ENCODE measurements around the gene IFNL2. TPM values are rescaled to one million over a fixed set of nuclear protein-coding genes. Genes with fewer than 3 reads are reported as not detected.

Gene IFNL2
- total RNA-seq, 1 donor from 2014 or later, result not detected

- no peak for TF ChIP-seq CTCF (conservative IDR thresholded peaks at IDR 0.05)
- H3K36me3 Mint-ChIP-seq (ENCODE audit: low read depth), result peaks cover 2% of the 10 kb centered on the region
- no peak overlapping the region for H3K4me3 Mint-ChIP-seq
These were observed 47.7 kb downstream of the IFNL2 start for GRCh38 chr19:39315933-39316332.

GRCh38 chr19:39316627-39317321, 48.6 kb downstream of the IFNL2 start:
- Mint-ChIP-seq H3K27ac (ENCODE audit: unreplicated experiment) (peak overlapping the region; percentile 32), H3K36me3 (ENCODE audit: low read depth) (peaks cover 2% of the 10 kb centered on the region), H3K4me1 (peaks cover 18% of the 10 kb centered on the region), H3K4me3 (no peak overlapping the region), H3K27me3 (ENCODE audit: low read depth) (peaks cover 31% of the 10 kb centered on the region), H3K9me3 (no peaks in the 10 kb centered on the region)
- TF ChIP-seq CTCF (conservative IDR thresholded peaks at IDR 0.05), result no peak
- no peak for DNase-seq (ENCODE audit: low read depth, low spot score)

More at GRCh38 chr19:39315933-39316332, 47.7 kb downstream of the IFNL2 start:
- H3K9me3 Mint-ChIP-seq, result no peaks in the 10 kb centered on the region
- no peak overlapping the region for H3K27ac Mint-ChIP-seq (ENCODE audit: unreplicated experiment)
- H3K4me1 Mint-ChIP-seq, result peaks cover 10% of the 10 kb centered on the region
- no peak for DNase-seq (ENCODE audit: low read depth, low spot score)
- H3K27me3 Mint-ChIP-seq (ENCODE audit: low read depth), result peaks cover 23% of the 10 kb centered on the region

- peaks cover 20% of the 10 kb centered on the region for H3K4me1 Mint-ChIP-seq
- no peak for DNase-seq (ENCODE audit: low read depth, low spot score)
- no peaks in the 10 kb centered on the region for H3K9me3 Mint-ChIP-seq
- peaks cover 36% of the 10 kb centered on the region for H3K27me3 Mint-ChIP-seq (ENCODE audit: low read depth)
- no peak overlapping the region for H3K27ac Mint-ChIP-seq (ENCODE audit: unreplicated experiment)
- H3K36me3 Mint-ChIP-seq (ENCODE audit: low read depth), result peaks cover 2% of the 10 kb centered on the region
- H3K4me3 Mint-ChIP-seq, result no peak overlapping the region
- TF ChIP-seq CTCF (conservative IDR thresholded peaks at IDR 0.05), result no peak
These were observed 49.3 kb downstream of the IFNL2 start for GRCh38 chr19:39317476-39317875.

GRCh38 chr19:39318071-39318470, 49.9 kb downstream of the IFNL2 start:
- H3K4me1 Mint-ChIP-seq, result peaks cover 20% of the 10 kb centered on the region
- peaks cover 2% of the 10 kb centered on the region for H3K36me3 Mint-ChIP-seq (ENCODE audit: low read depth)
- no peak for DNase-seq (ENCODE audit: low read depth, low spot score)
- peaks cover 42% of the 10 kb centered on the region for H3K27me3 Mint-ChIP-seq (ENCODE audit: low read depth)
- H3K4me3 Mint-ChIP-seq, result no peak overlapping the region
- TF ChIP-seq CTCF (conservative IDR thresholded peaks at IDR 0.05), result no peak
- H3K27ac Mint-ChIP-seq (ENCODE audit: unreplicated experiment), result no peak overlapping the region
- no peaks in the 10 kb centered on the region for H3K9me3 Mint-ChIP-seq

- no peak overlapping the region for H3K27ac Mint-ChIP-seq (ENCODE audit: unreplicated experiment)
- peak overlapping the region; percentile 68 for H3K4me3 Mint-ChIP-seq
- H3K4me1 Mint-ChIP-seq, result peaks cover 20% of the 10 kb centered on the region
- peaks cover 46% of the 10 kb centered on the region for H3K27me3 Mint-ChIP-seq (ENCODE audit: low read depth)
- TF ChIP-seq CTCF (conservative IDR thresholded peaks at IDR 0.05), result no peak
- no peak for DNase-seq (ENCODE audit: low read depth, low spot score)
- no peaks in the 10 kb centered on the region for H3K9me3 Mint-ChIP-seq
- no peaks in the 10 kb centered on the region for H3K36me3 Mint-ChIP-seq (ENCODE audit: low read depth)
These were observed 50.5 kb downstream of the IFNL2 start for GRCh38 chr19:39318690-39319089.
